Measurements from ENCODE around the gene ABCF3.
A peak's percentile ranks its signal among the peaks of the same experiment; 100 is the strongest.
"Not testable (repeated sequence)": the region's sequence is repeated elsewhere in the genome, so short reads cannot be mapped to it uniquely, and the experiment has no call there.

Gene ABCF3

GRCh38 chr3:184186184-184186901 lies at the start of gene ABCF3:
ABCF3 (plus strand) TSS chr3:184186199; CDS start chr3:184186208, 9 bp downstream.
- no peak for TF ChIP-seq Cebpa-rat (IDR thresholded peaks at IDR 0.05)
- Histone ChIP-seq H3K4me2 (peak within 1 kb of the TSS; percentile 99), H3K36me3 (peaks cover 76% of the 10 kb centered on the region), H3K4me3 (peak within 1 kb of the TSS; percentile 93), H4K20me1 (peaks cover 48% of the 10 kb centered on the region), H3K27ac (peak within 1 kb of the TSS; percentile 88), H3K4me1 (peaks cover 25% of the 10 kb centered on the region), H3K9ac (peak within 1 kb of the TSS; percentile 91), H3K27me3 (no peaks in the 10 kb centered on the region), H3K9me3 (no peaks in the 10 kb centered on the region)

DNA sequence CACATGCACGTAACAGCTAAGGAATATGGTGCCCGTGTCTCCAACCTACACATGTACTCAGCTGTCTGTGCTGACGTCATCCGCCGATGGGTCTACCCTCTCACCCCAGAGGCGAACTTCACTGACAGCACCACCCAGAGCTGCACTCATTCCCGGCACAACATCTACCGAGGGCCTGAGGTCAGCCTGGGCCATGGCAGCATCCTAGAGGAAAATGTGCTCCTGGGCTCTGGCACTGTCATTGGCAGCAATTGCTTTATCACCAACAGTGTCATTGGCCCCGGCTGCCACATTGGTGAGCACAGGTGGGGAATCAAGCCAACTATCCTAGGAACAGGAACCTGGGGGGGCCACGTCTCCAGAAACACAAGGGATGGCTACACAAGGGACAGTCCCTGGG lies 45.6 kb upstream of the ABCF3 start:
- Histone ChIP-seq H3K9me3 (no peaks in the 10 kb centered on the region), H3K9ac (no peak overlapping the region), H3K36me3 (peaks cover 86% of the 10 kb centered on the region), H3K27ac (no peak overlapping the region), H3K4me2 (no peak overlapping the region), H4K20me1 (peaks cover 67% of the 10 kb centered on the region), H3K27me3 (no peaks in the 10 kb centered on the region), H3K4me3 (no peak overlapping the region), H3K4me1 (peaks cover 30% of the 10 kb centered on the region)
- no peak for TF ChIP-seq Cebpa-rat (IDR thresholded peaks at IDR 0.05)

DNA sequence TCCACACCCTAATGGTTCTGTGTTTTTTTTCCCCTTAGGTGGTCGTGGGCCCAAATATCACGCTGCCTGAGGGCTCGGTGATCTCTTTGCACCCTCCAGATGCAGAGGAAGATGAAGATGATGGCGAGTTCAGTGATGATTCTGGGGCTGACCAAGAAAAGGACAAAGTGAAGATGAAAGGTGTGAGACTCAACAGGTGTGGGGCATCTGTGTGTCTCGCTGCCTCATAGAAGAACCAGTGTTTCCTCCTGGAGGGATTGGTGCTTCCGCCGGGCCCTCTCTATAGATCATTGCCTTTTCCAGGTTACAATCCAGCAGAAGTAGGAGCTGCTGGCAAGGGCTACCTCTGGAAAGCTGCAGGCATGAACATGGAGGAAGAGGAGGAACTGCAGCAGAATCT lies 43.8 kb upstream of the ABCF3 start:
- H3K9ac ChIP-seq, result no peak overlapping the region
- peaks cover 56% of the 10 kb centered on the region for H4K20me1 ChIP-seq
- no peak overlapping the region for H3K4me2 ChIP-seq
- H3K27ac ChIP-seq, result no peak overlapping the region
- H3K9me3 ChIP-seq, result no peaks in the 10 kb centered on the region
- H3K27me3 ChIP-seq, result no peaks in the 10 kb centered on the region
- no peak overlapping the region for H3K4me3 ChIP-seq
- peaks cover 22% of the 10 kb centered on the region for H3K4me1 ChIP-seq
- H3K36me3 ChIP-seq, result peaks cover 100% of the 10 kb centered on the region
- no peak for TF ChIP-seq Cebpa-rat (IDR thresholded peaks at IDR 0.05)

GRCh38 chr3:184143327-184143726 lies 42.7 kb upstream of the ABCF3 start:
- Histone ChIP-seq H3K4me1 (peaks cover 15% of the 10 kb centered on the region), H3K9me3 (no peaks in the 10 kb centered on the region), H3K4me3 (no peak overlapping the region), H3K27ac (no peak overlapping the region), H3K36me3 (peaks cover 88% of the 10 kb centered on the region), H3K4me2 (no peak overlapping the region), H3K27me3 (no peaks in the 10 kb centered on the region), H4K20me1 (peaks cover 45% of the 10 kb centered on the region), H3K9ac (no peak overlapping the region)
- no peak for TF ChIP-seq Cebpa-rat (IDR thresholded peaks at IDR 0.05)

GRCh38 chr3:184144505-184144904 lies 41.5 kb upstream of the ABCF3 start:
- Histone ChIP-seq H3K9ac (peak overlapping the region; percentile 50), H3K27ac (0 out of 2 replicates have a peak overlapping the region, but pooled peaks have one; percentile 6), H3K36me3 (peaks cover 77% of the 10 kb centered on the region), H3K27me3 (no peaks in the 10 kb centered on the region), H3K4me1 (peaks cover 15% of the 10 kb centered on the region), H3K4me3 (no peak overlapping the region), H4K20me1 (peaks cover 41% of the 10 kb centered on the region), H3K9me3 (no peaks in the 10 kb centered on the region), H3K4me2 (peak overlapping the region; percentile 17; the same call in 1 of the 2 replicates)
- TF ChIP-seq Cebpa-rat (IDR thresholded peaks at IDR 0.05), result peak; percentile 74

- Histone ChIP-seq H3K4me1 (peaks cover 15% of the 10 kb centered on the region), H4K20me1 (peaks cover 35% of the 10 kb centered on the region), H3K4me3 (no peak overlapping the region), H3K9me3 (no peaks in the 10 kb centered on the region), H3K27ac (0 out of 2 replicates have a peak overlapping the region, but pooled peaks have one; percentile 6), H3K27me3 (no peaks in the 10 kb centered on the region), H3K4me2 (peak overlapping the region; percentile 17; the same call in 1 of the 2 replicates), H3K36me3 (peaks cover 70% of the 10 kb centered on the region), H3K9ac (peak overlapping the region; percentile 50)
- TF ChIP-seq Cebpa-rat (IDR thresholded peaks at IDR 0.05), result no peak
Measured at GRCh38 chr3:184145111-184145524, 40.9 kb upstream of the ABCF3 start.

DNA sequence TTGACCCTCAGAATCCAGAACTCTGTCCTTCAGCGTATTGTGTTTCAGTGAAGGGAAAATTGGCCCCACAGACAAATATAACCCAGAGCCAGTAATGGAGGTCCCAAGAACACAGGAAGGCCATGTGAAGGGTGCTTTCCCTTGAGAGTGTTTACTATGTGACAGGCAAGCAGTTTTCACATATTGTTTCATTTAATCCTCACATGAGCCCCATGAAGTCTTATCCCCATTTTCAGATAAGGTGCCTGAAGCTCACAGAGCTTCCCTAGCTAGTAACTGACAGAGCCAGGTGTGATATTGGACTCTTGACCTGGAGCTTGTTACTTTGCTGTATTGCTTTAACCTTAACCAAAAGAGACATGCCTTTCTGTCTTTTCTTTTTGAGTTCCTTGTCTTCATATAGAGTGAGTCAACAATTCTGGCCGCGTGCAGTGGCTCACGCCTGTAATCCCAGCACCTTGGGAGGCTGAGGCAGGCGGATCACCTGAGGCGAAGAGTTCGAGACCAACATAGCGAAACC lies 40.2 kb upstream of the ABCF3 start:
- no peak for TF ChIP-seq Cebpa-rat (IDR thresholded peaks at IDR 0.05)
- Histone ChIP-seq H3K4me3 (no peak overlapping the region), H3K4me1 (peaks cover 15% of the 10 kb centered on the region), H3K36me3 (peaks cover 63% of the 10 kb centered on the region), H3K4me2 (peak overlapping the region; percentile 17; the same call in 1 of the 2 replicates), H4K20me1 (peaks cover 28% of the 10 kb centered on the region), H3K27ac (no peak overlapping the region), H3K27me3 (no peaks in the 10 kb centered on the region), H3K9ac (no peak overlapping the region), H3K9me3 (no peaks in the 10 kb centered on the region)

DNA sequence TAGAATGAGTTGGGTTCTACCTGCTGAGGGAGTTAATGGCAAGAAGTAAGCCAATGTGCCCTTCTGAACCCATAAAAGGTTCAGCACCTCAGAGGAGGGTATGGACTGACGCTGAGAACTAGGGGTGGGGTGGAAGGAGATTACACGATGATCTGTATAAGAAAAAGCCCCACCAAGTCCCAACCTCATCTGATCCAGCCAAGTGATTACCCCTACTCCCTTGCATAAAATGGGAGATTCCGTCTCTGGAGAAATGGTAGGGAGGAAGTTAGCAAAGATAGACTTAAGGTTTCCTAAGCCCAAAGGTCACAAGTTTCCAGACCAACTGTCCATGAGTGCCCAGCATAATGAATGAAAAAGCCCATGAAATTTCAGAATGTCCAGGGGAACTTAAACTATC lies 37.9 kb upstream of the ABCF3 start:
- Histone ChIP-seq H3K4me3 (no peak overlapping the region), H3K4me1 (peaks cover 16% of the 10 kb centered on the region), H3K27me3 (no peaks in the 10 kb centered on the region), H3K27ac (no peak overlapping the region), H3K9me3 (no peaks in the 10 kb centered on the region), H4K20me1 (peaks cover 17% of the 10 kb centered on the region; the same call in 1 of the 2 replicates), H3K9ac (no peak overlapping the region), H3K36me3 (peaks cover 41% of the 10 kb centered on the region), H3K4me2 (no peak overlapping the region)
- no peak for TF ChIP-seq Cebpa-rat (IDR thresholded peaks at IDR 0.05)

DNA sequence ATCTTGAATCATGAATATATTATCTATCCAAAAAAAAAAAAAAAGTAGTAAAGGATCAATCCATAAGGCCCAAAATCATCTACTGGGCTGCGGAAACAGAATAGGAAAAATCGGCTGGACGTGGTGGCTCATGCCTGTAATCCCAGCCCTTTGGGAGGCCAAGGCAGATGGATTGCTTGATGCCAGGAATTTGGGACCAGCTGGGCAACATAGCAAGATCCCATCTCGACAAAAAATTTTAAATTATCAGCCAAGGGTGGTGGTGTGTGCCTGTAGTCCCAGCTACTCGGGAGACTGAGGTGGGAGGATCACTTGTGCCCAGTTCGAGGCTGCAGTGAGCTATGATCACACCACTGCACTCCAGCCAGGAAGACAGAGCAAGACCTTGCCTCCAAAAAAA lies 36.9 kb upstream of the ABCF3 start:
- H3K4me1 ChIP-seq, result peaks cover 20% of the 10 kb centered on the region
- H3K27ac ChIP-seq, result no peak overlapping the region
- no peak overlapping the region for H3K4me2 ChIP-seq
- no peak overlapping the region for H3K9ac ChIP-seq
- H3K27me3 ChIP-seq, result no peaks in the 10 kb centered on the region
- H3K9me3 ChIP-seq, result no peaks in the 10 kb centered on the region
- H4K20me1 ChIP-seq, result peaks cover 17% of the 10 kb centered on the region; the same call in 1 of the 2 replicates
- H3K36me3 ChIP-seq, result peaks cover 30% of the 10 kb centered on the region
- H3K4me3 ChIP-seq, result no peak overlapping the region
- TF ChIP-seq Cebpa-rat (IDR thresholded peaks at IDR 0.05), result no peak

GRCh38 chr3:184149770-184150169 lies 36.2 kb upstream of the ABCF3 start:
- not testable (repeated sequence) for H3K9ac ChIP-seq, H3K4me2 ChIP-seq, H3K27me3 ChIP-seq, H3K4me3 ChIP-seq, H3K9me3 ChIP-seq, H3K27ac ChIP-seq
- Histone ChIP-seq H3K36me3 (peaks cover 24% of the 10 kb centered on the region), H3K4me1 (peaks cover 20% of the 10 kb centered on the region), H4K20me1 (peaks cover 11% of the 10 kb centered on the region; the same call in 1 of the 2 replicates)

All from BLaER1 (cell line).